CD14-positive monocyte (primary cell): ENCODE results near the gene SLC5A5. TPM values are rescaled to one million over a fixed set of nuclear protein-coding genes. Genes with fewer than 3 reads are reported as not detected.

Source experiments
- DNase-seq, 3 donors: peaks; one replicate each; pipeline ENCODE4 v3.0.0-alpha.2; 2011 to 2022
- H2AFZ ChIP-seq: 2 replicates; pipeline ENCODE4 v1.6.0; 2012; ENCODE audit warnings: mild to moderate bottlenecking, low read depth, low read length, inconsistent platforms; ENCODE audit not compliant: insufficient read depth, poor library complexity, severe bottlenecking
- H3K27ac ChIP-seq, 2 donors: 1 replicate in 1 of 2; 2 replicates in 1 of 2; pipeline ENCODE4 v1.5.1; 2012 to 2013; ENCODE audit warnings: low read length in 2 of 2, control low read depth in 1 of 2, inconsistent platforms in 1 of 2, low read depth in 1 of 2, mild to moderate bottlenecking in 1 of 2
- H3K27me3 ChIP-seq, 2 donors: one replicate each; pipeline versions ENCODE4 v1.6.0 to v1.6.1; 2011 to 2013; ENCODE audit warnings: low read length in 2 of 2; ENCODE audit not compliant: control insufficient read depth in 2 of 2, insufficient read depth in 2 of 2
- H3K36me3 ChIP-seq, 2 donors: replicated peaks in 1 of 2; 1 replicate in 1 of 2; 2 replicates in 1 of 2; pipeline versions ENCODE4 v1.5.1 to v1.6.1; 2012 to 2013; ENCODE audit warnings: low read length in 2 of 2, control low read depth in 1 of 2, inconsistent platforms in 1 of 2, mild to moderate bottlenecking in 1 of 2; ENCODE audit not compliant: insufficient read depth in 2 of 2, control insufficient read depth in 1 of 2
- H3K4me1 ChIP-seq, 2 donors: 1 replicate in 1 of 2; 2 replicates in 1 of 2; pipeline versions ENCODE4 v1.5.1 to v1.6.1; 2012 to 2013; ENCODE audit warnings: low read length in 2 of 2, control low read depth in 1 of 2, inconsistent platforms in 1 of 2, mild to moderate bottlenecking in 1 of 2, moderate library complexity in 1 of 2; ENCODE audit not compliant: insufficient read depth in 2 of 2, control insufficient read depth in 1 of 2
- H3K4me2 ChIP-seq: replicated peaks from 2 replicates; pipeline ENCODE3; 2012; ENCODE audit warnings: low read length, moderate library complexity, mild to moderate bottlenecking; ENCODE audit not compliant: poor library complexity, severe bottlenecking; ENCODE audit errors: extremely low read depth
- H3K4me3 ChIP-seq, 3 experiments: fragments of 200-600 bp in 1 of 3; sonication (generic) in 1 of 3; replicated peaks in 1 of 3; 1 replicate in 2 of 3; 2 replicates in 1 of 3; pipeline ENCODE4 v1.5.1; 2011 to 2013; ENCODE audit warnings: low read length in 3 of 3, mild to moderate bottlenecking in 3 of 3, control low read depth in 2 of 3, low read depth in 2 of 3, inconsistent platforms in 1 of 3, moderate library complexity in 1 of 3
- H3K79me2 ChIP-seq: 2 replicates; pipeline ENCODE4 v1.6.0; 2012; ENCODE audit warnings: mild to moderate bottlenecking, control low read depth, inconsistent platforms, low read length, moderate library complexity; ENCODE audit not compliant: insufficient read depth
- H3K9ac ChIP-seq: 2 replicates; pipeline ENCODE4 v1.6.0; 2017; ENCODE audit warnings: low read length, mild to moderate bottlenecking; ENCODE audit not compliant: insufficient read depth, poor library complexity, severe bottlenecking
- H3K9me3 ChIP-seq, 2 donors: replicated peaks in 1 of 2; 1 replicate in 1 of 2; 2 replicates in 1 of 2; pipeline versions ENCODE4 v1.5.1 to v1.6.1; 2012 to 2013; ENCODE audit warnings: low read length in 2 of 2, control low read depth in 1 of 2; ENCODE audit not compliant: control insufficient read depth in 1 of 2, insufficient read depth in 1 of 2
- H4K20me1 ChIP-seq: 2 replicates; pipeline ENCODE4 v1.6.0; 2012; ENCODE audit warnings: mild to moderate bottlenecking, low read length, control low read depth, moderate library complexity; ENCODE audit not compliant: insufficient read depth
- H3K27ac Mint-ChIP-seq, 7 donors: one replicate each; pipeline ENCODE4 v1.8.0; 2020; ENCODE audit warnings: mild to moderate bottlenecking in 7 of 7, mixed read lengths in 7 of 7, moderate library complexity in 6 of 7, inconsistent platforms in 2 of 7
- H3K27me3 Mint-ChIP-seq, 3 donors: one replicate each; pipeline ENCODE4 v1.8.0; 2021 to 2022; ENCODE audit warnings: low read depth in 3 of 3, mild to moderate bottlenecking in 3 of 3, mixed read lengths in 3 of 3, moderate library complexity in 3 of 3, inconsistent platforms in 1 of 3
- H3K36me3 Mint-ChIP-seq, 2 donors: one replicate each; pipeline ENCODE4 v1.8.0; 2020; ENCODE audit warnings: mixed read lengths in 2 of 2, inconsistent platforms in 1 of 2, mild to moderate bottlenecking in 1 of 2
- H3K4me1 Mint-ChIP-seq: one replicate; pipeline ENCODE4 v1.8.0; 2020; ENCODE audit warnings: mild to moderate bottlenecking, mixed read lengths
- H3K4me3 Mint-ChIP-seq, 2 donors: one replicate each; pipeline ENCODE4 v1.8.0; 2020; ENCODE audit warnings: mild to moderate bottlenecking in 2 of 2, mixed read lengths in 2 of 2, moderate library complexity in 1 of 2
- H3K9me3 Mint-ChIP-seq, 7 donors: one replicate each; pipeline ENCODE4 v1.8.0; 2020 to 2022; ENCODE audit warnings: mixed read lengths in 7 of 7, mild to moderate bottlenecking in 6 of 7, moderate library complexity in 6 of 7, inconsistent platforms in 2 of 7
- CTCF ChIP-seq: fragments of 200-600 bp; IDR thresholded peaks from one replicate; pipeline ENCODE4 v1.8.0; 2022; ENCODE audit warnings: antibody characterized with exemption, mild to moderate bottlenecking
- WGBS: methylation state at CpG from one replicate; pipeline ENCODE4 v1.1.5; 2013; ENCODE audit warnings: missing lambda C conversion rate; ENCODE audit not compliant: insufficient coverage; 5-methylcytosine and 5-hydroxymethylcytosine counted together
- intact Hi-C, 2 donors: fragments of 100-400 bp; cut with micrococcal nuclease; formaldehyde crosslinking; loops; one replicate each; pipeline versions ENCODE4 v1.15.0 to v1.15.1; 2023
- polyA plus RNA-seq, 3 donors: library from polyadenylated mRNA; depleted of rRNA in 1 of 3; unstranded in 2 of 3; stranded (reverse) in 1 of 3; fragments of 300-500 nt in 2 of 3; fragments of >200 nt in 1 of 3; fragmentation: Illumina TruSeq in 2 of 3; gene quantifications; 1 replicate in 2 of 3; 2 replicates in 1 of 3; pipeline ENCODE4 v1.2.3, GENCODE V29; 2012 to 2021

The SLC5A5 gene
- polyA plus RNA-seq, 3 donors: 0.03 TPM; not detected in 2

- Histone ChIP-seq H3K36me3 (no peaks in the 10 kb centered on the region), H4K20me1 (peaks cover 8% of the 10 kb centered on the region), H3K4me2 (no peak overlapping the region), H2AFZ (peak overlapping the region; percentile 11), H3K4me1 (peaks cover 21 to 27% of the 10 kb centered on the region in 2 donors), H3K27me3 (no peaks in the 10 kb centered on the region), H3K9ac (no peak overlapping the region), H3K4me3 (no peak overlapping the region), H3K79me2 (peaks cover 9% of the 10 kb centered on the region), H3K9me3 (no peaks in the 10 kb centered on the region), H3K27ac (no peak overlapping the region)
- Mint-ChIP-seq H3K27me3 (peaks cover 1 to 9% (median 2%) of the 10 kb centered on the region in 3 donors), H3K9me3 (no peaks in the 10 kb centered on the region), H3K4me3 (peak overlapping the region in 1 of 2 donors; percentile 30), H3K27ac (peak overlapping the region in 1 of 7 donors; percentile 47), H3K4me1 (peaks cover 26% of the 10 kb centered on the region), H3K36me3 (peaks cover 0 to 1% of the 10 kb centered on the region in 2 donors)
- TF ChIP-seq CTCF: peak; percentile 93
- peak; percentile 75 to 81 (median 78) for DNase-seq
- WGBS: 23% methylated on average over 25 of the region's 29 CpGs
- intact Hi-C loops: loop anchor here (1.0 to 10.0 kb wide), 7 partner anchors 77 to 591 kb away; partner anchors contain the start of genes BABAM1 (in 1 of the 2) and USHBP1 (in 1 of the 2)
These were observed 16.2 kb upstream of the SLC5A5 start for GRCh38 chr19:17855280-17856152.

- peak within 1 kb of the TSS; percentile 86 for H3K9ac ChIP-seq
- peak within 1 kb of the TSS; percentile 69 to 93 (median 89) for H3K27ac Mint-ChIP-seq
- H3K79me2 ChIP-seq: peaks cover 28% of the 10 kb centered on the region
- peaks cover 17 to 21% of the 10 kb centered on the region in 2 donors for H3K4me1 ChIP-seq
- peak; percentile 76 for TF ChIP-seq CTCF
- H3K9me3 Mint-ChIP-seq: no peaks in the 10 kb centered on the region
- peaks cover 32 to 37% of the 10 kb centered on the region in 2 donors for H3K36me3 ChIP-seq
- H3K36me3 Mint-ChIP-seq: peaks cover 32 to 40% of the 10 kb centered on the region in 2 donors
- H3K4me2 ChIP-seq: peak within 1 kb of the TSS; percentile 94
- DNase-seq: peak; percentile 99 to 100 (median 99)
- peak within 1 kb of the TSS; percentile 93 to 99 (median 98) for H3K4me3 ChIP-seq
- H4K20me1 ChIP-seq: peaks cover 50% of the 10 kb centered on the region
- peak within 1 kb of the TSS; percentile 80 for H2AFZ ChIP-seq
- peaks cover 28% of the 10 kb centered on the region for H3K4me1 Mint-ChIP-seq
- WGBS: under 1% methylated on average over 80 of the region's 80 CpGs
- H3K27ac ChIP-seq: peak within 1 kb of the TSS; percentile 38 to 80
- no peaks in the 10 kb centered on the region for H3K9me3 ChIP-seq
- H3K4me3 Mint-ChIP-seq: peak within 1 kb of the TSS; percentile 97 to 99
- H3K27me3 ChIP-seq: no peaks in the 10 kb centered on the region
- intact Hi-C loops: loop anchor here (1.0 to 10.0 kb wide), 6 partner anchors 73 to 595 kb away; partner anchors contain the start of genes BABAM1 (in 1 of the 2), CCDC124 (in 1 of the 2) and USHBP1 (in 1 of the 2)
- H3K27me3 Mint-ChIP-seq: peaks cover 0 to 7% (median 2%) of the 10 kb centered on the region in 3 donors
These were observed 12.0 kb upstream of the SLC5A5 start, which contains the start of gene RPL18A for GRCh38 chr19:17859533-17860330. TSS of gene RPL18A (plus strand) at chr19:17859910. CDS start at chr19:17859957, 47 bp downstream.
